Activated CD4-positive, alpha-beta T cell treated with anti-CD3 and anti-CD28 coated beads for 24 hours (primary cell): Measurements from ENCODE around the gene OSBPL9.
"Not testable (repeated sequence)": the region's sequence is repeated elsewhere in the genome, so short reads cannot be mapped to it uniquely, and the experiment has no call there.

ENCODE experiments used
- DNase-seq, 2 donors: peaks; one replicate each; pipeline ENCODE4 v3.0.0-alpha.2; 2020; ENCODE audit warnings: low read depth in 2 of 2

Gene OSBPL9

DNA sequence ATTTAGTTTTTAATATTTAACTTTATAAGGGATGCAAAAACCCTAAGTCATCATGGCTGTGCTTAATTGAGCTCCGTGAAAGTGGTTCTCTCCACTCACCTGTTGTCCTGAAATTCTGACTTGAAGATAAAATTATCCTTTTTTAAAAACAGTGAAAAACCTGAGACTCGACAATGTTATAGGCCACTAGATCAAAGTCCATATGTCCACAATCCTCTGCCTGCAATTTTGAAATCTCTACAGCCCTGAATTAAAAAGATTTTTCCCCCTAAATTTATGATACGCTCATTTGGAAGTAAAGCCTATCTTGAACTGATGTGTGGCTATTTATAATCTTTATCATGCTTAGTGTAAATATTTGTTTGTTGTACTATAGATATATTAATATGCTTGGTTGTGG is 18.7 kb downstream of the OSBPL9 start:
- DNase-seq, result no peak

DNA sequence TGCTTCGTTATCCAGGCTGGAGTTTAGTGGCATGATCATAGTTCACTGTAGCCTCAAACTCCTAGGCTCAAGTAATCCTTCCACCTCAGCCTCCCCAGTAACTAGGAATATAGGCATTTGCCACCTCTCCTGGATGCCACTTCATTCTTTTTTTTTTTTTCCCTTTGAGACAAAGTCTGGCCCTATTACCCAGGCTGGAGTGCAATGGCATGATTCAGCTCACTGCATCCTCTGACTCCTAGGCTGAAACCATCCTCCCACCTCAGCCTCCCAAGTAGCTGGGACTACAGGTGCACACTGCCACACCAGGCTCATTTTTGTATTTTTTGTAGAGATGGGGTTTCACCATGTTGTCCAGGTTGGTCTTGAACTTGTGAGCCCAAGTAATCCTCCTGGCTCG is 19.3 kb downstream of the OSBPL9 start:
- DNase-seq, result no peak

DNA sequence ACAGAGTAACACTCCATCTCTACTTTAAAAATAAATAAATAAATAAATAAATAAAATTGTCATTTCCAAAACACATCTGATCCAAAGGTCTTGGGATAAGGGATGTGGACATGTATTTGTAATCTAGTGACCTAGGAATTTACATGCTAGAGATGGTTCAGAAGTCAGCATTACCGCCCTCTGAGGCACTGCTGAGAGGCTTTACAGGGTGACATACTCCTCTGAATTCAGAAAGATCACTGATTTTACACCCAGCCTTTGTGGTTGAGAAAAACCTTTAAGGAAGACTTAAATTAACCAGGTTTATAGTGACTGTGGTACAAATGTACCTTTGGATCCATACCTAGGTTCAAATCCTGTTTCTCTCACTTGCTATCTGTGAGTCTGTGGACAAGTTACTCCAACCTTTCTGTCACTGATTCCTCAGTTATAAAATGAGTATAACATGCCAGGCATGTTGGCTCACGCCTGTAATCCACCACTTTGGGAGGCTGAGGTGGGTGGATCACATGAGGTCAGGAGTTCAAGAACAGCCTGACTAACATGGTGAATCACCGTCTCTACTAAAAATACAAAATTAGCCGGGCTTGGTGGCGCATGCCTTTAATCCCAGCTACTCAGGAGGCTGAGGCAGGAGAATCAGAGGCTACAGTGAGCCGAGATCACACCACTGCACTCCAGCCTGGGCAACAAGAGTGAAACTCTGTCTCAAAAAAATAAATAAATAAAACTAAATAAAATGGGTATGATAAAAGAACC is 20.1 kb downstream of the OSBPL9 start:
- DNase-seq, result no peak

DNA sequence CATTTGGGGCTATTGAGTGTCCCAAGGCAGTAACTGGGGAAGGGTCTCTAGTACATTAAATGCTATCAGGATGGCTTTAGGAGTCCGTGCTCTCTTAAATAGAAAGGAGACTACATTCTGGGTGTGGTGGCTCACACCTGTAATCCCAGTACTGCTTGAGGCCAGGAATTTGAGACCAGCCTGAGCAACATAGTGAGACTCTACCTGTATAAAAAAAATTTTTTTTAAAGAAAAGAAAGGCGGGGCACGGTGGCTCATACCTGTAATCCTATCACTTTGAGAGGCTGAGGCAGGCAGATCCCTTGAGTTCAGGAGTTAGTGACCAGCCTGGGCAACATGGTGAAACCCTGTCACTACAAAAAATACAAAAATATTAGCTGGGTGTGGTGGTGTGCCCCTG is 21.5 kb downstream of the OSBPL9 start:
- no peak for DNase-seq

DNA sequence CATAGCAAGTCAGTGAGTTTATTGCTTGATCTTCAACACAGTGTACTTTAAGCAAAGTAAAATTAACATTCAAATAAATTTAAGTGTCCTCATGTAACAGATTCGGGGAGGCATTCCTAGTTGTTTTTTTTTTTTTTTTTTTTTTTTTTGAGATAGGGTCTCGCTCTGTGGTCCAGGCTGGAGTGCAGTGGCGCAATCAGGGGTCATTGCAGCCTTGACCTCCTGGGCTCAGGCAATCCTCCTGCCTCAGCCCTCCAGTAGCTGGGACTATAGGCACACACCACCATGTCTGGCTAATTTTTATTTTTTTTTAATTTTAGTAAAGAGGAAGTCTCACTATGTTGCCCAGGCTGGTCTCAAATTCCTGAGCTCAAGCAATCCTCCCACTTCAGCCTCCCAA is 22.8 kb downstream of the OSBPL9 start:
- DNase-seq, result no peak

DNA sequence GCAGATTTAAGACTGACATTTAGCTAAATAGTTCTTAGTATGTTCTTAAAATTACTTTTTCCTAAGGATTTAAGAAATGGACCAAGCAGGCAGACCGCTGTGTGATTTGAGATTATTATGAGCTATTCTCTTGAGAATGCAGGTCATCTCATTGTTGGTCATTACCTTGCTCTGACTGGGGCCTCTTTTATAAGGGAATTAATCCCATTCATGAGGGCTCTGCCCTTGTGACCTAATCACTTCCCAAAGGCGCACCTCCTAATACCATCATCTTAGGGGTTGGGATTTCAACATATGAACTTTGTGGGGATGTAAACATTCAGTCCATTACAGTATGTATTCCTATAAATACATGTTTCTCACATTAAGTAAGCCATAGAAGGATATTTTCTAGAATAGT is 24.2 kb downstream of the OSBPL9 start:
- DNase-seq, result no peak

DNA sequence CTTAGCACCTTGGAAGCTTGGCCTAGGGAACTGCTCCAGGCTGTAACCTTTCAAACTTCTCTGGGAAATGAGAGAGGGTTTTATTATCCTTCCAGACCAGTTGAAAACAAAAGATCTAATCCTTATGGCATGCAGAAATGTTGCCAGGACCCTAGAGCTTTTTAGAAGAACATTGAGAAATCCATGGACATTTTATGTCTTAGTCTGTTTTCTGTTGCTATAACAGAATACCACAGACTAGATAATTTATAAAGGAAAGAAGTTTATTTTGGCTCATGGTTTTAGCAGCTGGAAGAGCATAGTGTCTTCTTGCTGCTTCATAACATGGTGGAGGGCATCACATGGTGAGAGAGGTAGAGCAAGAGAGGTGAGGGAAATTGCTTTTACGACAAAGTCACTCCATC is 25.8 kb downstream of the OSBPL9 start:
- no peak for DNase-seq

DNA sequence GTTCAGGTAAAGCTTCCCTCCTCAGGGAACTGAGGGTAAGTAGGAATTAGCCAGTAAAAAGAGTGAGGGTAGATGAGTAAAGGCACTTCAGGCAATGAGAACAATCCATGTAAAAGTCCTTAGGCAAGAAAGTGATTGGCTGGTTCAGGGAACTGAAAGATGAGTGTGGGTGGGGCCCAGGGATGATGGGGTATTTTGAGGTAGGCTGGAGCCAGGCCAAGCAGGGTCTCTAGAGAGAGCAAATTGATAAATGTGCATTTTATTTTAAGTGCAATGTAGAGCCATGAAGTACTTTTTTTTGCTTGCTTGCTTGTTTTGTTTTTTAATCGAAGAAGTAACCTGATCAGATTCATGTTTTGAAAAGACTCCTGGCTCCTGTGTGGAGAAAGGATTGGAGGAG is 26.5 kb downstream of the OSBPL9 start:
- no peak for DNase-seq

DNA sequence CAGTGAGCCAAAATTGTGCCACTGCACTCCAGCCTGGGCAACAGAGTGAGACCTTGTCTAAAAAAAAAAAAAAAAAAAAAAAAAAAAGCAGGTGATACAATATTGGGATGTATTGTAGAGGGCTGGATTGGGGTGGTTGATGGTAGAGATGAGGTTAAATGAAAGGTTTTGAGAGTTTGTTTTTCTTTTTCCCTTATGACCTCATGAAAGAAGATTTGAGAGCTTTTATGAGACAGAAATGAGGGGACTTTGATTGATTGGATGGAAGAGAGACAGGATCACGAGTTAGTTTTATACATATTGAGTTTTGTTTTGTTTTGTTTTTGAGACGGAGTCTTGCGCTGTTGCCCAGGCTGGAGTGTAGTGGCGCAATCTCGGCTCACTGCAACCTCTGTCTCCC is 27.1 kb downstream of the OSBPL9 start:
- no peak for DNase-seq

DNA sequence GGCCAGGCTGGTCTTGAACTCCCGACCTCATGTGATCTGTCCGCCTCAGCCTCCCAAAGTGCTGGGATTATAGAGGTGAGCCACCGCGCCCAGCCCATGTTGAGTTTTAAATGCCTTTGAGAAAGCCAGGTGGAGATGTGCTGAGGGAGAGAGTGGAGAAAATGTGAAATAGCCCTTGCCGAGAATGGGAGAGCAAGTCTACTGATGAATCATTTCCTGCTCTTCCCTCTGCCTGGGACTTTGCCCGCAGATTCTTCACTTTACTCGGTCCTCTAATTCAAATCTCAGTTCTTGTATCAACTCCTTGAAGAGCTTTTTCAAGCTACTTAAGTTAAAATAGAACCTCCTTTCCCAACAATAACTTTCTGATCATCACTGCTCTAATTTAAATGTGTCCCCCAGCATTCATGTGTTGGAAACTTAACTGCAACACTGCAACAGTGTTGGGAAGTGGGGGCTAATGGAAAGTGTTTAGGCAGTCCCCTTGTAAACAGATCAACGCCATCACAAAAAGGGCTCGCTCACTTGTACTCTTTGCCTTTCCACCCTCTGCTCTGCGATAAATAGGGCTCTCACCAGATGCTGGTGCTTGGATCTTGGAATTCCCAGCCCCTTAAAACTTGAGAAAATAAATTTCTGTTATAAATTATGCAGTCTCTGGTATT is 27.8 kb downstream of the OSBPL9 start:
- DNase-seq, result no peak

DNA sequence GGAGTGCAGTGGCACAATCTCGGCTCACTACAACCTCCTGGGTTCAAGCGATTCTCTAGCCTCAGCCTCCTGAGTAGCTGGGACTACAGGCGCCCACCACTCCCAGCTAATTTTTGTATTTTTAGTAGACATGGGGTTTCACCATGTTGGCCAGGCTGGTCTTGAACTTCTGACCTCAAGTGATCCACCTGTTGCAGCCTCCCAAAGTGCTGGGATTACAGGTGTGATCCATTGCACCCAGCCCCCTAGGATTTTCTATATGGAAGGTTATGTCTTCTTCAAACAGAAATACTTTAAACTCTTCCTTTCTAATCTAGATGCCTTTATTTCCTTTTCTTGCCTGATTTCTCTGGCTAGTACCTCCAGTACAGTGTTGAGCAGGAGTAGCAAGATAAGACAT is 29.7 kb downstream of the OSBPL9 start:
- not testable (repeated sequence) for DNase-seq

DNA sequence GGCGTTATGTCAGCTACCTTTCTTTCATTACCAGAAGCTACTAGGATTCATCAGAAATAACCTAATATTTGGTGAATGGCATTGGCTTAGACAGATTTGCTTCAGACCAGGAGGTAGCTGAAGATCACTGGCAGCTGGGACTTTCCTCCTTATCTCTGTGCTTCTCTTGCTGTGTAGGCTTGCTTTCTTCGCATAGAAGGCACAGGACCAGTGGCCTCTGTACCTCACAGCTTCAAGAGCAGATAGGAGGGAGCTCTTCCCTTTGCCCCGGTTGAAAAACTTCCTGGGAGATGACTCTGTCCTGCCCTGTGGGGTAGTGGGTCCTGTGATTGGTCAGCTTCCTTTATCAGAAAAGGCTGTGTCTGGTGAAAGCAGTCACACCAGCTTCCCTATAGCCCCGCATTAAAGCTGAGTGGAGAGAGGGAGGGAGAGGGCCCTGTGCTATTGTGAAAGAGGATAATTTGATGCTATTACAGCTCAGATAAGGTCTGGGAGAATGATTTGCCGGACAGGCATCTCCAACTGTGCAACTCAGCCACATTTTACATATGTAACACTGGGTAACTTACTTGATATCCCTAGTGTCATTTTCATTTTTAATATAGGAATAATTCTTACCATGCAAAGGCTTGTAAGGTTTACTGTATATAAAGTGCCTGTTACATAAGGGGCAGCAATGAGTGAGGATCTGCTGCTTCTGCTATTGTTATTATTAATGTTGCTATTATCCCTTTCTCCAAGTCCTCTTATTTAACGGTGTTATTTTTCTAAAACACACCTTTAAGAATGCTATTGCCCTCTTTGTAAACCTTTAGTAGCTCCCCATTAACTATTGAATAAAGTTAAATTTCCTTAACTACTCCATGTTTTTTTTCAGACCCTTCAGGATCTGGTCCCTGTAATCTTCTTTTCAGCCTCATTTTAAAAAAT is 31.6 kb downstream of the OSBPL9 start:
- no peak for DNase-seq

DNA sequence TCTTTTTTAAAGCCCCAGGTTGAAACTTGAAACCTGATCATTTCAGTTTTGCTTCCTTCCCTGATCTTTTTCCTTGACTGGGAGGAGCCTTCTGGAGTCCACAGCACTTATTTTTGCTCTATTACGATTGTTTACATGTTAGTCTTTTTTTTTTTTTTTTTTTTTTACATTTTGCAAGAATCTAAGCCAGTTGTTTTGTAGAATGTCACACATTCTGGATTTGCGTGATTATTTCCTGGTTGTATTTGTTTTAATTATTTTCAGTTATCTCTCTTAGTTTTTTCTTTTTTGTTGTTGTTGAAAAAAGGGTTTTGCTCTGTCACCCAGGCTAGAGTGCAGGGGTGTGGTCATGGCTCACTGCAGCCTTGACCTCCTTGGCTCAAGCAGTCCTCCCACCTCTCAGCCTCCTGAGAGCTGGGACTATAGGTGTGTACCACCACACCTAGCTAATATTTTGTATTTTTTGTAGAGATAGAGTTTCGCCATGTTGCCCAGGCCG is 32.8 kb downstream of the OSBPL9 start:
- DNase-seq, result no peak

DNA sequence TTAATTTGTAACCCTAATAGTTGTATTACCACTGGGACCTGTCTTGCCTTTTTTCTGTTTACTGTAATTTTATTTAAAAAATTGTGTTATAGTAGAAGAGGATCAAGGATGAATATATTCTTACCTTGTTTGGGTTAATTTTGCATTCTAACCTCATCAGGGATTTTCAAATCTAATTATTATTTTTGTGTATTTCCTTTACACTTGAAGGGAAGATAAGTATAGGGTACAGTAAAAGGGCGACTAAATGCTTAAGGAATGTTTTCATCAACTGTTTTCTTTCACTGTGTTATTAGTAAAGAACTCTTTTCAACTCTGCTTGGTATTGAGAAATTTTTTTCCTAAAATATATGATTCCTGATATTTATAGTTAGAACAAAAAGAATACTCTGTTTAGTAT is 33.3 kb downstream of the OSBPL9 start:
- DNase-seq, result no peak

DNA sequence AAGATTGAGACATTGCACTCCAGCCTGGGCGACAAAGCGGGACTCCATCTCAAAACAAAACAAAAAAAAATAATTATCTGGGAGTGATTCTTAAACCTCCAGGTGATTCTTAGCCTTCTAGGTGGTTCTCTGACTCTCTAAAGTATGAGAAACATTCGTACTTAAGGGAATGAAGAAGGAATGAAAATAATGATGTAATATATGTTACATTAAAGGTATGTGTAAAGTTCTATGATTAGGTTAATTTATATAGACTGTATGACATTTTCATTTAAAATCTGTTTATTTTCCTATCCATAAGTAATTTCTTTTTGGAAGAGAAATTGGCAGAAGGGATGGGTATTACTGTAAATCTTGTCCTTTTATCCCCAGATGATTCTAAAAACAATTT is 34.7 kb downstream of the OSBPL9 start:
- no peak for DNase-seq

DNA sequence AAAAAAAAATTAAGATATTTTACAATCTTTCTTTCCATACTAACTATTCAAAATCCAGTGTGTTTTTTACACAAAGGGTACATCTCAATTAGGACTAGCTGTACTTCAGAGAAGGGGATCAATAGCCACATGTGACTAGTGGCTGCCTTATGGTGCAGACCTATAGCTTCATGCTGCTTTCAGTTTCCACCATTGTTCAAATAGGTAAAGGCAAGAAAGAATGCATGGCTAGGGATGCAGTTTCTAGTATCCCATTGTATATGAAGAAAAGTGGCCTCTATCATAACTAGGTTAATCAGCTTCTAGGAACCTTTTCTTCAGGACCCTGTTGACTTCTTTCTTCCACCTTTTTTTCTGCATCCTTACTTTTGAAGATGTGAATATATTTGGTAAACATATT is 35.7 kb downstream of the OSBPL9 start:
- DNase-seq, result no peak

DNA sequence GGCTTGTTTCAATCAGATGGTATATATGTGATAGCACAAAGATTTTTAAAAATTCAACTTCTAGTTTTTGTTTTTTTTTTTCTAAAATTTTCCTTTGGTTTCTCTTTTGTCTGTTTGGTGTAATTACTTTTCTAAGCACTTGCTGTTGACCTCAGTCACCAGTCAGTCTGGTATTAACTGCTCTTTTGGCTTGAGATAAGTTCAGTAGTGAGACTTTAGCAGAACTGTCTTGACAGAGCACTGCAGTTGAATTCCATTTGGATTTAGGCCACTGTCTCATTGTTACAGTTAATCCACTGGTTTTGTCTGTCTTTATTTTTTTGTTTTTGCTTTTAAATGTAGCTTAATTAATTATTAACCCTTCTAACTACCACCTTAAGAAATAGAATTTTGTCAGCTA is 36.2 kb downstream of the OSBPL9 start:
- DNase-seq, result no peak

DNA sequence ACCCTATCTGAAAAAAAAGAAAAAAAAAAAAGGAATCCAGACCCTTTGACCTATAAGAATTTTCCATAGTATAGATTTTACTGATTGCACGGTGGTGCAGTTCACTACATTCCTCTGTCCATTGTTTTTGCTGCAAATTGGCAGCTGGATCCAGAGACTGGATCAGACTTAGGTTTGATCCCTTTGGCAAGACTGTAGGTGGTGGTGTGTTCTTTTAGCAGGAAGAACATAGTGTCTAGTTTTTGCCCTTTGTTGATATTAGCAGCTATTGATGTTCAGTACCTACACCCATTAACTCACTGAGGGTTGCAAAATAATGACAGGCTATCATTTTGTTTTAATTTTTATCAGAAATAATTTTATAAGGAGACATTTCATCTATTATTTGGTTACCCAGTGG is 37.1 kb downstream of the OSBPL9 start:
- no peak for DNase-seq

DNA sequence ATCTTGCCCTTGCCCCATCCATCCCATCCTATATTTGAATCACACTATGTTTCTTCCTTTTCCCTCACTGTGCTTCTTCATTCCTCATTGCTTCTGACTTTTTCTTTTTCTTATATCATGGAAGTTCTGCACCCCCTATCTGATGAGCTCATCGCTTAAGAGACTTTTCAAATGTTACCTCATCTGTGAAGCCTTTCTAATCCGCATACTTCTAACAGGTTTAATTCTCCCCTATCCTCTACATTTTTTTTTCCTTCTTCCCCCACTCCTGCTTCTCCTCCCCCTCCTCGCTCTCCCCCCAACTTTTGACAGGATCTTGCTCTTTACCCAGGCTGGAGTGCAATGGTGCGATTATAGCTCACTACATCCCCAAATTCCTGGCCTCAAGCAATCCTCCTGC is 39.5 kb downstream of the OSBPL9 start:
- no peak for DNase-seq

DNA sequence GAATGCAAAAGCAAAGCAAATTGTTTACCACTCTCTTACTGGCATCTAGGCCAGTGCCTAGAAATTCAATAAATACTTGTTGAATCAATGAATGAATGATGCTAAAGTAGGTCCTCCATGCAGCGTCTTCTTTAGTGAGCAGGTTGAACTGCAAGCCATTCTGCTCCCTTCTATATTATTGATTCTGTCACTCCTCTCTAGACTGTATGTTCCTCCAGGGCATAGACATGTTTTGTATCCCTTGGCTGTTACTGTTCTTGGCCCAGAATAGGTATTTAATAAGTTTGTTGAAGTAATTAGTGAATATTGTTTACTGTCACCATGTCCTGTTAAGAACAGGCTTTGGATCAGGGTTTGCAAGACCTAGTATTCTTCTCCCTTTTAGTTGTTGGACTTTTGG is 43.7 kb downstream of the OSBPL9 start:
- no peak for DNase-seq

DNA sequence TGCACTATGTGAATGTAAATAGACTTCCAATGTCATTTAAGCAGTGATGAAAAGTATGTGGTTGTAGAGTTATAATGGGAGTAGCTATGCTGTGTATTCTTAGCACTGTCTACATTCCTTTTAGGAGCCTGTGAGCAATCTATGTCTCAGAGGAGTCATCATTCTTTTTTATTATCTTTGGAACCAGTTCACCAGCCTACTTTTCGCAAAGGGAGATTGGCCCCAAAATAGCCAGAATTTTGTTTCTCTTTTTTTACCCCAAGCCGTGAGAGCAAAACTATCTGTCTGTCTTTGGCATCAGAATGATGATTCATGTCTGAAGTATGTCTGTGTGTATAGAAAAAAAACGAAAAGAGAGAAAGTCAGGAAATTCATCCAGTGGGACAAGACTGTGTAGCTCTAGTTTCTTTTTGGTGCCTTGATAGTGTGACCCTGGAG is 44.2 kb downstream of the OSBPL9 start:
- DNase-seq, result no peak

DNA sequence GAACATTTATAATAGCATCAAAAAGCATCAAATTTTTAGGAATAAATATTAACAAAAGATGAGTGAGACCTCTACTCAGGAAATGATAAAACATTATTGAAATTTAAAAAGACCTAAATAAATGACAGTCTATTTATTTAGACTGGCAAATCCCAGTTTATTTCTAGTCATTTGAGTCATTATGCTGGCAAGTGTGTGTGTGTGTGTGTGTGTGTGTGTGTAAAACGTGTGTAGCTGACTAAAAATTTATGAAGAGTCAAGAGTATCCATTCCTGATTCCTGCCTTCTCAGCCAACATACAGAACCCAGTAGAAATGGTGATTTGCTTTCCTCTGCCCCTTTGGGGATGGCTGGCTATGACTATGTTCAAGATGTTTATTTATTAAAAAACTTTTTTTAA is 46.2 kb downstream of the OSBPL9 start:
- DNase-seq, result no peak
